ENCODE data around the gene TRPC6. TPM values are rescaled to one million over a fixed set of nuclear protein-coding genes. Genes with fewer than 3 reads are reported as not detected.
"Not testable (repeated sequence)": the region's sequence is repeated elsewhere in the genome, so short reads cannot be mapped to it uniquely, and the experiment has no call there.

Gene TRPC6
- total RNA-seq, 1 experiment from 2014 or later, result not detected

DNA sequence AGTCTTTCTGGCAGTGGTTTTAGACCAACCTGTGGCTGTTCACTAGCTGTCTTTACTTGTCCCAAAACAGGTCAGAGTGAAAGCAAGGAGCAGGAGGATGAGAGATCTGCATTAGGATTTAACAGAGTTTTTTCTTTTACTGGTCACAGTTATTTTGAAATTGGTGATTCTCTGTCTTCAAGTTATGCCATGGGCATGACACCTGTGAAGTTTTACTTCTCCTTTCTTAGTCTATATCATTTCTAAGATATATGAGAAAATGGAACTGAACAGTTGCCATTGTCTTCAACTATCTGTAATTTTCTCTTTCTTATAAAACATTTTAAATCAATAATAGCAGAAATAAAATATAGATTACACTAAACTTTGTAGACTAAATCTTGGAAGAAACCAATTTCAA, 60.6 kb downstream of the TRPC6 start:
- DNase-seq (ENCODE audit: low spot score), result no peak

DNA sequence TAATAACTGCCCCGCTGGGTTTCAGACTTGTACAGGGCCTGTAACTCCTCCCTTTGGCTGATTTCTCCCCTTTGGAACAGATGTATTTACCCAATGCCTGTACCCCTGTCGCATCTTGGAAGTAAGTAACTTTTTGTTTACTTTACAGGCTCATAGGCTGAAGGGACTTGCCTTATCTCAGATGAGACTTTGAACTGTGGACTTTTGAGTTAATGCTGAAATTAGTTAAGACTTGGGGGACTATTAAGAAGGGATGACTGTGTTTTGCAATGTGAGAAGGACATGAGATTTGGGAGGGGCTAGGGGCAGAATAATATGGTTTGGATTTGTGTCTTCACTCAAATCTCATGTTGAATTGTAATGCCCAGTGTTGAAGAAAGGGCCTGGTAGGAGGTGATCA, 62.0 kb downstream of the TRPC6 start:
- no peak for DNase-seq (ENCODE audit: low spot score)

DNA sequence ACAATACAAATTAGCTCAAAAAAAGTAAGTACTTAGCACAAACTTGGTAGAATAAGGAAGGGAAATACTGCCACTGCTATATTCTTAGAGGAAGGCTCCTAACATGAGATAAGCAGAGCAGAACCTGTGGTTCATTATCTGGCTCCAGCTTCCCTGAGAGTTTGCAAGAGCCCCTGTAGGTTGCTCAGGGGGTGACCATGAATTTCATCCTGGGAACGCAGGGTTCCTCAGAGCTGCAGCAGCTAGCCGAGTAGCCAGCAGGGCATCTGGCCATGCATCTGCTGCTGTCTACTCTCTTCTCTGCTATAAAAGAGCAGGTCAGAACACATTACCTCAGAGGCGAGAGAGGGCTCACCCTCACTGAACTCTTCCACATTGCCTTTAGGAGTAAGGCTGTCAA, 67.3 kb downstream of the TRPC6 start:
- DNase-seq (ENCODE audit: low spot score), result no peak

DNA sequence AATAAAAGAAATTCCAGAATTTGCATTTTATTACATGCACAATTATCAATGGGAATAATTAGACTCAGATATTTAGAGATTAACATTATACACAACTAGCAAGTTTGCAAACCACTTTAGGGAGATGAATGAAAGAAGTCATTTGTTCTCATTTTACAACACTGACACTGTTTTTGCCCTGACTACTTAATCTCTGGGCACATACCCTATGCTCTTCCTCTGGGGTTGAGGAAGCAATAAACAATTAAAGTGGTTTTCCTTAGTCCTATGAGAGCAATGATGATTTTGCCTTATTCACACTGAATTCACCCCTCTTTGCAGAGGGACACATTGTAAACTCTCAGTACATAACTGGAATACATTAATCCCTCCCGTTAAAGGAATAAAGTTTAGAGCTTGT, 72.7 kb downstream of the TRPC6 start:
- no peak for DNase-seq (ENCODE audit: low spot score)

DNA sequence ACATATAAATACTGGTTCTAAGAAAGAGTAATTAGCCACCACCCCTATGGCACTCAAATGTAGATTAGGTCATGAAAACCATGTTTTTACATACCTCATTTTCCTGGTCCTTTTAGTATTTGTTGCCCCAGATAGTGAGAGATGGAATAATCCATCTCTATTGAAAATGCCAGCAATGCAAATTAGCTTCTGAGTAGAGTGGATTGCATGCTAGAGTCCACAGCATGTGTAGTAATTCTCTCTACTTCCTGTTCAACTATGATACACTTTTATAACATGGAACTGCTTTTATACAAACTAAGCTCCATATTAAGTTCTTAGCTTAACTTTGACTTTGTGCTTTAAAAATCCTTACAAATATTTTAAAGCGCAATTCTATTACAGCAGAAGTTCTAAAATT, 73.2 kb downstream of the TRPC6 start:
- no peak for DNase-seq (ENCODE audit: low spot score)

DNA sequence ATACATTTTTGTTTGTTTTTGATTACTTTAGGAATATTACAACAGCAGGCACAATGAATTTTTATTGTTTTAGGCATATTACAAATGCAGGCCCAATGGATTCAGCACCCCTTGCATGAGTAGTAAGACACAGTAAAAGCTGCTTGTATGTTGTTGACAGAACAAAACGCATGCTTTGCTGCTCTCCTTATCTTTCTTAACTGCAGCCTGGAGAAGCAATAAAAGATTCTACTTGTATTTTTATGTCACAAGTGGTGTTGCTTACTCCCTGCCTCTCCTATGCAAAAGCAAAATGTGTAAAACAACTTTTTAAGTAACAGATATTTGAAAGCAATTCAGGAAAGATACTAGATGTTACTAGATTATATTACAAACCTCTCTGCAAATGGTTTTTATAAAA, 73.9 kb downstream of the TRPC6 start:
- DNase-seq (ENCODE audit: low spot score), result no peak

DNA sequence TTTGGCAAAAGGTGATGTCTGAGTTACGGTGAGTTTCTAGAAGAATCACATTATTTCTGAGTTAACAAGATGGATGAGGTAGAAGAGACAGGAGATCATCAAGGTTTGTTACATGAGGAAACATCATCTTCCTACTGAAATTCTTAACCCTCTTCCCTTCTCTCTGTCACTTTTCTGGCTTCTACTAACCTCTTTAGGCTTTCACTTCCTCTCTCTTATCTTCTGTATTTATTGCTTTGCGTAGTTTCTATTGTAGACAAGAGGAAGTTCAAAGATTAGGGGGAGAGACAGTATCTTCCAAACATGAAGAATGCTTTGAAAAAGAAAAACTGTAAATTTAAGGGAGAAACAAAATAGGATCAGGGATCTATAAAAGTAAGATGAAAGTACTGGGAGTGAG, 75.4 kb downstream of the TRPC6 start:
- DNase-seq (ENCODE audit: low spot score), result no peak

DNA sequence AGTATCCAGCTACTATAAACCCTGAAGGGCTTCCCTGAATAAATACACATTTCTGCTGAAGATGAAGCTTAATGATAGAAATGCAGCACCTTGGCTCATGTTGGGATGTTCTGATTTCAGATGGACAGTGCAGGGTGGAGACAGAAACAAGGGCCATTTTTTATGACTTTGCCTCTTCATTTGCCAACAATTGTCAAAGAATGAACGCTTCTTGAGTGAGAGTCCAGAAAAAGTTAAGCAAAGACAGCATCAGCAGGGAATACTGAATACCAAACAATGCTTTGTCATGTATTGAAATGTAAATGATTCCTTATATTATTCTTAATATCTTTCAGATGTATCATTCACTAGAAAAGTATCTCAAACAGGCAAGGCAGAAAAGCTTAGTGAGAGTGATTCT, 84.9 kb downstream of the TRPC6 start:
- DNase-seq (ENCODE audit: low spot score), result no peak

DNA sequence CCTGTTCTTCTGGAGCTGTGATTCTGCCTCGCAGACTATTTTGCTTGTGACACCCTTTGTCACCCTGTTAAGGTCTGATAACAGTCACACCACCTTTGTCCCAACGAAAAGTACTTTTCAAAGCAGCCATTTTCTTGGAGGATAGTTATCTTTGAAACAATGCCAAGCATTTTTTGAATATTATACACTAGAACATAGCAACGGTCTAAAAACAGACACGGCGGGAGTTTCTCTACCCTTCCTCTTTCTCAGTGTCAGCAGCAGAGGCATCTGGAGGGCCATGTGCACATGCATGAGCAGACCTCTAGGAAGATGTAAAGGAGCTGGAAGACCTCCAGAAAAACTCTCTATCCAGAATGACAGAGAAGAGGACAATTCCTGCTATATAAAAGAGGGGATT, 86.5 kb downstream of the TRPC6 start:
- DNase-seq (ENCODE audit: low spot score), result no peak

DNA sequence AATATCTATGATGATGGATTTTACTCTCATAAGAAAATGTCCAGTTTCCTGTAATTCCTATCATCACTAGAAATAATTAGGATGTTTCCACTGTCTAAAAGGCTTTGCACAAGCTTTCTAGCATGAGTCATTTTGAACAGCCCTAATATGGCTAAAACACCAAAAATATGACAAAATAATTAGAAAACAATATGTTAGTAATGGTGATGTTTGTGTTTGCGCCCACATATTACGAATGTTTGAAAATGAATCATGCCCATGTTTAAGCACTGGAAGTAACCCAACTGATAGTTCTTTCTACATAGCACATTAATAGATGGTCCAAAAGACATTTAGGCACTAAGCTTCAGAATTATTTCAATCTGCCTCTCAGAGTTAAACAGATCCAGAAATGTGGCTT, 96.0 kb downstream of the TRPC6 start:
- peak; percentile 4 for DNase-seq (ENCODE audit: low spot score)

DNA sequence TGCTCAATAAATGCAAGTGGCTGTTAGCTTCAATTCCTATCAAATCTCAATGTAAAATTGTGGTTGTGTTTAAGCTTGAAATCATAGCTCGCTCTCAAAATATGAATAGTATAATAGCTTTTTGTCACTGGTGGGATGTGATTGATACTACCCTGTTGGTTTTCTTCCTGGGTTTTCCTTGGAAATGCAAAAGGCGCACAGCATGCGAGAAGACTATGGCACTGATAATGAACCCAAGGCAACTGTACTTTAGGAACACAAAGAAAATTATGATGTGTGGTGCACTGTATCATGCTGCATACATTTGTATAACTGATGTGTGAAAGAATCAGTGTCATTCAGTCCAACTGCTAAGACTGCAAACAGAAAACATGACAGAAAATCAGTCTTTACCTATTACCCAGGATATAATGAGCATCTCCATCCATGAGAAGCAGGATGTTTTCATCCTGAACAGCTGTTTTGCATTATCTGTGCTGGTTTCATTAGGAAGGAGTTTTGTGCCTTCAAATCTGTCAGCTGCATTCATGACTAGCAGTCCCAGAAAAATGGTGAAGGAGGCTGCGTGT, 101.2 kb downstream of the TRPC6 start:
- no peak for DNase-seq (ENCODE audit: low spot score)

DNA sequence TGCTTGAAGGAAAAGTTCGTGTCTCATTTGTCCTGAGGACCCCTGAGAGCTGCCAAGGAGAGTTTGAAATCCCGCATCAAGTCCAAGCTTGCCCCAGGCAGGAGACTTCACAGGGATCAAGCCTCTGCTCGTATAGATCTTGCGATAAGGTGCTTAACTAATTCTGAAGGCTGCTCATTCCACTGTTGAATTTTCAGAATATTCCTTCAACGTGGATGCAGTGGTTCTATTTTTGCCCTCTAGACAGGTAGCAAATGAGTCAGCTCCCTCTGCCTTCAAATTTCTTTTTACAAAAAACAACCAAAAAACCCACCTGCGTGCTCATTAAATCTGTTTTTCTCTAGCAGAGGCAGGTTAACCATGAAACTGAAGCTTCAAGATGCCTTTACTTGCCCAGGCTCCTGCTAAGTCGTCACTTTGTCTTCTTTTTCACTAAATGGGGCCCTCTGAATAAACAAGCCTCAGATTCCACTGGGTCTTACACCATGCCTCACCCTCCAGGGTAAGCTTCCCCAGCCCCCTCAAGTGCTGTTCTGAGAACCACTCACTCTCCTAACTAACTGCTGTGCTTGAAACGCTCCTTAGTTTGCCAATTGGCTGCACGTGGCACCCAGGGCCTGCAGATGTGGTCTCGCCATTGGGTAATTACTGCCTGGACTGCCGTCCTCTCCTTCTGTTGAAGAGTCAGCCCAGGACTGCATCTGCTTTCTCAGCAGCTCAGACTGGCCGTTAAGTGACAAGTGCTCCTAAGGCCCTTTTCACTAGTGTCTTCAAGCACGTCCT, 105.0 kb downstream of the TRPC6 start:
- DNase-seq (ENCODE audit: low spot score), result no peak

DNA sequence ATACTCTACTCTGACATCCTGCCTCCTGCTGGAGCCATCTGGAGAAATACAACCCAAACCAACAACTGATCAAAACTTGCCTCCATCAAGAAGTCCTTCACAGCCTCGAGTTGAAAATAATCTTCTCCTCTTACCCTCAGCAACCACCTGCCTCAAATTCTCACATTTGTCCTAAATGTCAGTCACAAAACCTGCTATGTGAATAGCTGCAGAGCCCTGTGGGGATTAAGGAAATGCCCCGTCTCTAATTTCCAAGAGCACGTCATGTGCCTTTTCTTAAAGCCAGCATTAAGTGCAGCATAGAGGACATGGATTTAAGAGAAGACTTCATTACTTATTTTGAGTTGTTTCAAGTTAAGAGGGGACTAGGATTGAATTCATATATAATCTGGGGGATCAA, 105.9 kb downstream of the TRPC6 start:
- DNase-seq (ENCODE audit: low spot score), result no peak

DNA sequence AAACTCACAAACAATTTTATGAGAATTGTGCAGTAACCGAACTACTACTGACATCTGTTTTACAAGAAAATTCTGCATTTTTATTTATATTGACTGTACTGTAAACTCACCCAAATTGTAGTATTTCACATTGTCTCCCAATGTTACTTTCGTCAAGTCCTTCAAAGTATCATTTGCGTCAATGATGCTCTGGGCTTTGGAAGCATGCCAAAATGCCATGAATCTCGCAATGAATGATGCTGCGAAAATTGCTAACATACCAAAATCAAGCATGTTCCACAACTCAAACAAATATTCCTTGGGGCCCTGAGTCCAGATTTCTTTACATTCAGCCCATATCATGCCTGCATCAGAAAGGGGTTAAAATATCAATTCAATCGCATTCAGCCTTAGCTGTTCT, 107.6 kb downstream of the TRPC6 start:
- DNase-seq (ENCODE audit: low spot score), result no peak

DNA sequence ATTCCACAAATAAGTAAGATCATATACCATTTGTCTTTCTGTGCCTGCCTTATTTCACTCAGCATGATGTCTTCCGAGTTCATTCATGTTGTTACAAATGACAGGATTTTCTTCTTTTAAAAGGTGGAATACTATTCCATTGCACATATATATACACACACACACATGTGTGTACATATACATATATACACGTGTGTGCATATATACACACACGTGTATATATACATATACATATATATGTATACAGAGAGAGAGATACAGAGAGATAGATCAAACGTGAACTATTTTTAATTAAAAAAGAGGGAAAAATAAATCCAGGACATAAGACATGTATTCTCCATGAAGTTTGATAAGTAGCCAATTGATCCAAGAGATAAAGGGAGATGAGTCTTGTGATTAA, 108.1 kb downstream of the TRPC6 start:
- no peak for DNase-seq (ENCODE audit: low spot score)

DNA sequence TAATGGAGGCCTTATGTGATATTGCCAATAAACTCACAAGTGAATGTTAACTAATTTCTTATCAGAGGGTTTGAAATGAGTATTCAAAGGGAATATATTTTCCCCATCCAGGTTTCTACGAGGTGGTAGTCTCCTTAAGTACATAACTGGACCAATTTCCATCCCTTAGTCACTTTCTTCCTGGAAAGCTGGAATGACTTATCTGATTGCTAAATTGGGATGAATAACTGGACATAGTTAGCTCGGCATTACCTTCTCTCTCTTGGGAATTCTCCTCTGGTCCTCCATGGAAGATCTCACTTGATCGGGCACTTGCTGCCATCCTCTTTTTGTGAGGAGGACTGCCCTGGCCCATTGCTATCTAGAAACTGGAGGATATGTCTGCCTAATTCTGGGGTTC, 109.1 kb downstream of the TRPC6 start:
- no peak for DNase-seq (ENCODE audit: low spot score)

DNA sequence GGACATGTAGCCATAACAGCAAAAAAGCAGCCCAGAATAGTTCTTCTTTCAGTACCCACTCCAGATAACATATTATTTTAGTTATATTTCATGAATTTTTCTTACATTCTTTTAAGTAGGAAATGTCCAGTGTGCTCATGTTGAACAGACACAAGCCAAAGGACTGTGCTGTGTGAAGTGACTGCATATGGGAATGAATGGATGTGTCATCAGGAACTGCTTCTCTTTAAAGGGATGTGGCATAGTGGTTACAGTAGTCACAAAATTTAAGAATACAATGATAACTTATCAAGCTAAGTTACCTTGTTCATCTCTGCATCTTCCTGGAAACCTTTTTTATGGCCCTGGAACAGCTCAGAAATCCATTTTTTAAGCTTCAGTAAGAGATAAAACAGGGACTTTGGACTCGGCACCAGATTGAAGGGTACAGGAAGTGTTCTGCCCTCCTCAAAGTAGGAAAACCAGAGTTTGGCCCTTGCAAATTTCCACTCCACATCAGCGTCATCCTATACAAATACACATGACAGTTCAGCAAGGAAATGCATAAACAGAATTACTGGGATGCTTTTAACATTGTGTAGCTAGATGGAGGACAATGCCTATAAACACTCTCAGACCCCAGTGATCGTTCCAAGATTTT, 112.8 kb downstream of the TRPC6 start:
- no peak for DNase-seq (ENCODE audit: low spot score)

DNA sequence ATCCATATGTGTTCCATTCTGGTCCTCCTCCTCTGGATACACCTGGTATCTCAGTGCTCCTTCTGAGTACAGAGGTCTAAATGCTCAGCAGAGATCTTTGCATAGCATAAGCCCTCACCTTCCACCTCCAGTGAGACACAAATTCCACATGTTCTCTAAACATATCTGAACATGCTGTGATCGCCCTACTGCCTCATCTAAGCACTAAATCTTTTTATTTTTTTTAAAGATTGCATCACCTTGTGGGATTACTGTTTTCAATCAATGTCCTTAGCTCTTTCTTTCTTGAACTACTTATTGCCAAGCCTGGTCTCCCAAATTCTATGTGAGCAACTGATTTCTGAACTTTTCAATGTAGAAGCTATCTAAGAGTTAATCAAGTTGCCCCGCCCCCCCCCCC, 113.4 kb downstream of the TRPC6 start:
- DNase-seq (ENCODE audit: low spot score), result no peak

DNA sequence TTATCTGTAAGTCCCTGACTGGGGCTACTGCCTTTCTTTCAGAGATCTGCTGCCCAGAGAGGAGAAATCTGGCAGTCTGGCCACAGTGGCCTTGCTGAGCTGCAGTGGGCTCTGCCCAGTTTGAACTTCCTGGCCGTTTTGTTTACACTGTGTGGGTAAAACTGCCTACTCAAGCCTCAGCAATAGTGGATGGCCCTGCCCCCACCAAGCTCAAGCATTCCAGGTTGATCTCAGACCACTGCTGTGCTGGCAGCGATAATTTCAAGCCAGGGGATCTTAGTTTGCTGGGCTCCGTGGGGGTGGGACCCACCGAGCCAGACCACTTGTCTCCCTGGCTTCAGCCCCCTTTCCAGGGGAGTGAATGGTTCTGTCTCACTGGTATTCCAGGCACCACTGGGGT, 117.5 kb downstream of the TRPC6 start:
- no peak for DNase-seq (ENCODE audit: low spot score)

DNA sequence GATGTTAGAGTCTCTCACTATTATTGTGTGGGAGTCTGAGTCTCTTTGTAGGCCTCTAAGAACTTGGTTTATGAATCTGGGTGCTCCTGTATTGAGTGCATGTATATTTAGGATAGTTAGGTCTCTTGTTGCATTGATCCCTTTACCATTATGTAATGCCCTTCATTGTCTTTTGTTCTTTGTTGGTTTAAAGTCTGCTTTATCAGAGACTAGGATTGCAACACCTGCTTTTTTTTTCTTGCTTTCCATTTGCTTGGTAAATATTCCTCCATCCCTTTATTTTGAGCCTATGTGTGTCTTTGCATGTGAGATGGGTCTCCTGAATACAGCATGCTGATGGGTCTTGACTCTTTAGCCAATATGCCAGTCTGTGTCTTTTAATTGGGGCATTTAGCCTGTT, 119.4 kb downstream of the TRPC6 start:
- DNase-seq (ENCODE audit: low spot score), result not testable (repeated sequence)

DNA sequence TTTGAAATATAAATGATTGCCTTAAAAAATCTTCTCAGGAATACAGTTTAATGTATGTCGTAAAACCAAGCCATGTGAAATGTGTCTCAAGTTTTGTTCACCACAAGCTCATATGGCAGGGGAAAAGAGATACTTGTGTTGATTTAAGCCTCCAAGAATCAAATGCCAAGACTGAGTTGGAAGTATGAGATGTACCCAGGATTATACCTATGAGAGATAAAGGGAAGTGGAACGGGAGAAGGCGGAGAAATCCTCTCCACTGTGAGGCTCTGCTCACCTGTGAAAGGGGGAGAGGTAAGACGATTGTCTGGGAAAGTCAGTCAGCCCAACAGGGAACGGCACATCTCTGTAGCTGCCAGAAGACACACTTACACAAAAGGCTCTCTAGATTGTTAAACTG, 124.8 kb downstream of the TRPC6 start:
- DNase-seq (ENCODE audit: low spot score), result no peak

DNA sequence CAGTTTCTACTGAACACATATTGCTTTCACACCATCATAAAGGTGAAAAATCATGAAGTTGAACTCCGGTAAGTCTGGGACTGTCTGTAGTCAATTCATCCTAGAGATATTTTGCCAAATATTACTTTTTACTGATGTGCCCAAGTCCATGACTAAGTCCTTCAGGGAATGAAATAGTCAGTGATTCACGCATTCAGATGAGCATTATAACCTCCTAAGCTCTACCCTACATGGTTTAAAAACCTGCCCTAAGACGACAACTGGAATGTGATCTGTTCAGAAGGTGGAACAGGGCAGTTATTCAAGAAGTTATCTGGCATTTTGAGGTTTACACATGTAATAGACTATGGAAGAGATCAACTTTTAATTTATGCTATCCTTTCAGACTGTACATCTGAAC, 125.6 kb downstream of the TRPC6 start:
- DNase-seq (ENCODE audit: low spot score), result no peak

DNA sequence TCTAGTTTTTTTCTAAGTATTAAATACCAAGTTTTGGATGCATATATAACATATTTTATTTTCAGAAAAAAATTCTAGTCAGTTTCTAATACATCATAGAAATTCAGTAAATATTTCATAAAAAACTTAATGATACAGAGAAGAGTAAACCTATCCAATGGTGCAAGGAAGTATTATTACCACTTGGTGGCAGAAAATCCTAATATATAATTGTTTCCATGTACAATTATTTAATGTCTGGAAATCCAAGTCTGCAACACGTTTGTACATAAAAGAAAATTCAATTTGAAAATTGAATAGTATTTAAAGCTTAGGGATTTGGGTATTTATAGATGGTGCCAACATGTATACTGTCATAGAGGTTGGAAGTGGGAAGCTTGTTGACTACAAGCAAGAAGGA, 127.0 kb downstream of the TRPC6 start:
- DNase-seq (ENCODE audit: low spot score), result no peak

All from A172 (cell line).